Neural cell (in vitro differentiated cells): ENCODE data around the gene MSI2. TPM values are rescaled to one million over a fixed set of nuclear protein-coding genes. Genes with fewer than 3 reads are reported as not detected.

ENCODE experiments used
- H2AFZ ChIP-seq: fragments of 200-600, 300-800 bp; sonication (generic), shearing (Covaris generic); 2 replicates; pipeline ENCODE4 v1.6.0; 2014; ENCODE audit warnings: low read depth, mild to moderate bottlenecking, antibody characterized with exemption, low read length, moderate library complexity
- H3F3A ChIP-seq: fragments of 200-600 bp; shearing (Covaris generic); 2 replicates; pipeline ENCODE4 v1.6.1; 2016; ENCODE audit warnings: mild to moderate bottlenecking, moderate library complexity, mixed read lengths, antibody characterized with exemption, low read length; ENCODE audit not compliant: insufficient read depth, poor library complexity, severe bottlenecking
- H3K27ac ChIP-seq: fragments of 200-600, 300-800 bp; sonication (generic), shearing (Covaris generic); 2 replicates; pipeline ENCODE4 v1.5.1; 2014; ENCODE audit warnings: mild to moderate bottlenecking, low read length, moderate library complexity
- H3K27me3 ChIP-seq: fragments of 300-800, 200-600 bp; sonication (generic), shearing (Covaris generic); 2 replicates; pipeline ENCODE4 v1.6.0; 2014; ENCODE audit warnings: mild to moderate bottlenecking, low read depth, low read length, moderate library complexity; ENCODE audit not compliant: insufficient read depth
- H3K36me3 ChIP-seq: fragments of 300-800, 200-600 bp; sonication (generic), shearing (Covaris generic); 2 replicates; pipeline ENCODE4 v1.5.1; 2014; ENCODE audit warnings: mild to moderate bottlenecking, antibody characterized with exemption, low read length, moderate library complexity; ENCODE audit not compliant: insufficient read depth
- H3K4me2 ChIP-seq: fragments of 300-800, 200-600 bp; sonication (generic), shearing (Covaris generic); 2 replicates; pipeline ENCODE4 v1.6.0; 2014; ENCODE audit warnings: mild to moderate bottlenecking, low read length
- H3K4me3 ChIP-seq: fragments of 300-800, 200-600 bp; sonication (generic), shearing (Covaris generic); 2 replicates; pipeline ENCODE4 v1.5.1; 2014; ENCODE audit warnings: mild to moderate bottlenecking, low read length, moderate library complexity
- H3K79me2 ChIP-seq: fragments of 200-600 bp; shearing (Covaris generic); replicated peaks from 2 replicates; pipeline ENCODE4 v1.6.0; 2014; ENCODE audit warnings: mild to moderate bottlenecking, low read length, moderate library complexity; ENCODE audit not compliant: insufficient read depth
- H3K9ac ChIP-seq: fragments of 300-800, 200-600 bp; sonication (generic), shearing (Covaris generic); 2 replicates; pipeline ENCODE4 v1.6.1; 2016; ENCODE audit warnings: mild to moderate bottlenecking, low read length, mixed read lengths
- H3K9me2 ChIP-seq: fragments of 200-600 bp; shearing (Covaris generic); 2 replicates; pipeline ENCODE4 v1.6.1; 2016; ENCODE audit warnings: mild to moderate bottlenecking, low read length, mixed read lengths; ENCODE audit not compliant: insufficient read depth
- H3K9me3 ChIP-seq: fragments of 200-600, 300-800 bp; sonication (generic), shearing (Covaris generic); 2 replicates; pipeline ENCODE4 v1.6.1; 2016; ENCODE audit warnings: mild to moderate bottlenecking, mixed run types, low read length, moderate library complexity, mixed read lengths
- H4K20me1 ChIP-seq: fragments of 200-600 bp; shearing (Covaris generic); 2 replicates; pipeline ENCODE4 v1.6.1; 2016; ENCODE audit warnings: mild to moderate bottlenecking, mixed run types; ENCODE audit not compliant: insufficient read depth
- EP300 ChIP-seq: fragments of 450-650 bp; conservative IDR thresholded peaks from 2 replicates; pipeline ENCODE4 v1.6.1; 2014; ENCODE audit warnings: antibody characterized with exemption, mild to moderate bottlenecking, moderate library complexity; ENCODE audit not compliant: poor library complexity, severe bottlenecking
- EZH2 ChIP-seq: fragments of 200-600, 300-800 bp; shearing (Covaris generic), sonication (generic); IDR thresholded peaks from 2 replicates; pipeline ENCODE4 v1.6.1; 2014; ENCODE audit warnings: antibody characterized with exemption, low read length, borderline replicate concordance, mild to moderate bottlenecking; ENCODE audit not compliant: insufficient read depth, poor library complexity, severe bottlenecking
- MXI1 ChIP-seq: fragments of 450-650 bp; conservative IDR thresholded peaks from 2 replicates; pipeline ENCODE4 v1.6.1; 2014; ENCODE audit warnings: antibody characterized with exemption, mild to moderate bottlenecking; ENCODE audit not compliant: poor library complexity, severe bottlenecking
- POLR2AphosphoS5 ChIP-seq: IDR thresholded peaks from 2 replicates; pipeline ENCODE4 v1.6.1; 2012
- RAD21 ChIP-seq: fragments of 450-650 bp; conservative IDR thresholded peaks from 2 replicates; pipeline ENCODE4 v1.6.1; 2014; ENCODE audit warnings: antibody characterized with exemption, mild to moderate bottlenecking, moderate library complexity
- SMC3 ChIP-seq: fragments of 450-650 bp; conservative IDR thresholded peaks from 2 replicates; pipeline ENCODE4 v1.6.1; 2014; ENCODE audit warnings: antibody characterized with exemption, mild to moderate bottlenecking, moderate library complexity; ENCODE audit not compliant: poor library complexity
- TAF1 ChIP-seq: IDR thresholded peaks from 2 replicates; pipeline ENCODE4 v1.6.1; 2012; ENCODE audit warnings: low read depth
- polyA plus RNA-seq: library from polyadenylated mRNA; depleted of rRNA; stranded (reverse); fragments of >200 nt; gene quantifications from 2 replicates; pipeline ENCODE4 v1.2.3, GENCODE V29; 2014
- TF ChIP-seq, protein P1 (sequence below): fragments of 450-650 bp; IDR thresholded peaks from 2 replicates; pipeline ENCODE4 v1.5.1; 2014; ENCODE audit warnings: antibody characterized with exemption, mild to moderate bottlenecking, moderate library complexity; ENCODE audit not compliant: poor library complexity, severe bottlenecking
- TF ChIP-seq, protein P2 (sequence below): IDR thresholded peaks from 2 replicates; pipeline ENCODE4 v1.6.1; 2012; ENCODE audit warnings: borderline replicate concordance

The MSI2 gene
- polyA plus RNA-seq, 1 donor from 2014 or later: 61.4 TPM

DNA sequence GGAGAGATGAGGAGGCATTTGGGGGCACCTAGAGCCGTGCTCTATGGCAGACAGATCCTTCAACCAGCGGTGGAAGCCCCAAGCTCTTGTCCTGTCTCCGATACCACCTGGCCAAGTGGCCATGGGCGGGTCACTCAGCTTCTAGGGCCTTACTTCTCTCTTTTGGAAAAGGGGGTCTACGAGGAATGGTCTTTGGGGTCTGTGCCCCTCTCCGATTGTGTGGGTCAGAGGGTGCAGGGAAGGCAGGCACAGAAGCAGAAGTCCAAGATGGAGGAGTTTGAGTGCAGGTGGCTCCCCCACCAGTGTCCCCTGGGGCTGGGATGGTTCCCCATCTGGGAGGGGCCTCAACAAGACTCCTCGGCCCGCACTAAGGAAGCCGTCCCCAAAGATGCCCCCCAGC is 372.1 kb downstream of the MSI2 start:
- no peaks in the 10 kb centered on the region for H3K9me2 ChIP-seq
- H3K79me2 ChIP-seq: no peaks in the 10 kb centered on the region
- H3K9me3 ChIP-seq: no peaks in the 10 kb centered on the region
- no peaks in the 10 kb centered on the region for H3K27me3 ChIP-seq
- H2AFZ ChIP-seq: no peak overlapping the region
- TF ChIP-seq EZH2: no peak
- no peak for TF ChIP-seq MXI1
- TF ChIP-seq SMC3: no peak
- no peak for TF ChIP-seq EP300
- TF ChIP-seq, protein P1, sequence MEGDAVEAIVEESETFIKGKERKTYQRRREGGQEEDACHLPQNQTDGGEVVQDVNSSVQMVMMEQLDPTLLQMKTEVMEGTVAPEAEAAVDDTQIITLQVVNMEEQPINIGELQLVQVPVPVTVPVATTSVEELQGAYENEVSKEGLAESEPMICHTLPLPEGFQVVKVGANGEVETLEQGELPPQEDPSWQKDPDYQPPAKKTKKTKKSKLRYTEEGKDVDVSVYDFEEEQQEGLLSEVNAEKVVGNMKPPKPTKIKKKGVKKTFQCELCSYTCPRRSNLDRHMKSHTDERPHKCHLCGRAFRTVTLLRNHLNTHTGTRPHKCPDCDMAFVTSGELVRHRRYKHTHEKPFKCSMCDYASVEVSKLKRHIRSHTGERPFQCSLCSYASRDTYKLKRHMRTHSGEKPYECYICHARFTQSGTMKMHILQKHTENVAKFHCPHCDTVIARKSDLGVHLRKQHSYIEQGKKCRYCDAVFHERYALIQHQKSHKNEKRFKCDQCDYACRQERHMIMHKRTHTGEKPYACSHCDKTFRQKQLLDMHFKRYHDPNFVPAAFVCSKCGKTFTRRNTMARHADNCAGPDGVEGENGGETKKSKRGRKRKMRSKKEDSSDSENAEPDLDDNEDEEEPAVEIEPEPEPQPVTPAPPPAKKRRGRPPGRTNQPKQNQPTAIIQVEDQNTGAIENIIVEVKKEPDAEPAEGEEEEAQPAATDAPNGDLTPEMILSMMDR: no peak
- TF ChIP-seq TAF1: no peak
- no peak for TF ChIP-seq POLR2AphosphoS5
- TF ChIP-seq, protein P2, sequence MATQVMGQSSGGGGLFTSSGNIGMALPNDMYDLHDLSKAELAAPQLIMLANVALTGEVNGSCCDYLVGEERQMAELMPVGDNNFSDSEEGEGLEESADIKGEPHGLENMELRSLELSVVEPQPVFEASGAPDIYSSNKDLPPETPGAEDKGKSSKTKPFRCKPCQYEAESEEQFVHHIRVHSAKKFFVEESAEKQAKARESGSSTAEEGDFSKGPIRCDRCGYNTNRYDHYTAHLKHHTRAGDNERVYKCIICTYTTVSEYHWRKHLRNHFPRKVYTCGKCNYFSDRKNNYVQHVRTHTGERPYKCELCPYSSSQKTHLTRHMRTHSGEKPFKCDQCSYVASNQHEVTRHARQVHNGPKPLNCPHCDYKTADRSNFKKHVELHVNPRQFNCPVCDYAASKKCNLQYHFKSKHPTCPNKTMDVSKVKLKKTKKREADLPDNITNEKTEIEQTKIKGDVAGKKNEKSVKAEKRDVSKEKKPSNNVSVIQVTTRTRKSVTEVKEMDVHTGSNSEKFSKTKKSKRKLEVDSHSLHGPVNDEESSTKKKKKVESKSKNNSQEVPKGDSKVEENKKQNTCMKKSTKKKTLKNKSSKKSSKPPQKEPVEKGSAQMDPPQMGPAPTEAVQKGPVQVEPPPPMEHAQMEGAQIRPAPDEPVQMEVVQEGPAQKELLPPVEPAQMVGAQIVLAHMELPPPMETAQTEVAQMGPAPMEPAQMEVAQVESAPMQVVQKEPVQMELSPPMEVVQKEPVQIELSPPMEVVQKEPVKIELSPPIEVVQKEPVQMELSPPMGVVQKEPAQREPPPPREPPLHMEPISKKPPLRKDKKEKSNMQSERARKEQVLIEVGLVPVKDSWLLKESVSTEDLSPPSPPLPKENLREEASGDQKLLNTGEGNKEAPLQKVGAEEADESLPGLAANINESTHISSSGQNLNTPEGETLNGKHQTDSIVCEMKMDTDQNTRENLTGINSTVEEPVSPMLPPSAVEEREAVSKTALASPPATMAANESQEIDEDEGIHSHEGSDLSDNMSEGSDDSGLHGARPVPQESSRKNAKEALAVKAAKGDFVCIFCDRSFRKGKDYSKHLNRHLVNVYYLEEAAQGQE: no peak
- no peak for TF ChIP-seq RAD21
- H3K4me2 ChIP-seq: no peak overlapping the region
- no peaks in the 10 kb centered on the region for H3F3A ChIP-seq
- H3K36me3 ChIP-seq: no peaks in the 10 kb centered on the region
- H4K20me1 ChIP-seq: no peaks in the 10 kb centered on the region
- H3K27ac ChIP-seq: no peak overlapping the region
- H3K4me3 ChIP-seq: no peak overlapping the region
- no peak overlapping the region for H3K9ac ChIP-seq

DNA sequence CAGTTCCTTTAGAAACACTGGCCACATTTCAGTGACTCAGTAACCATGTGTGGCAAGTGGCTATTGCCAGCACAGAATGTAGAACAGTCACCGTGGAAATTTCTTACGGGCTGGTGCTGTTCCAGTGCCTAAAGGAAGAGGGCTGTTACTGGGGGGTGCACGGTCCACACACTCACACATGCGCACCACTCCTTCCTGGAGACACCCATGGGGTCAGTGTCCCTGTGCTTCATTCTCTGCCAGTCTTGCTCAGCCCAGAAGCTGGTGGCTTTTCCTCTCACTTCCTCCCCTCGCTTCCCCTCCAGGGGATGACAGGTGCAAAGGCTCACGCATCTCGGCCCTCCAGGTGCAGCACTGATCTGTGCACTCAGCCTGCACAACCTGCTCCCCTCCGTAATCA is 373.1 kb downstream of the MSI2 start:
- Histone ChIP-seq H3F3A (no peaks in the 10 kb centered on the region), H4K20me1 (no peaks in the 10 kb centered on the region), H2AFZ (no peak overlapping the region), H3K9ac (no peak overlapping the region), H3K4me2 (no peak overlapping the region), H3K36me3 (no peaks in the 10 kb centered on the region), H3K79me2 (no peaks in the 10 kb centered on the region), H3K4me3 (no peak overlapping the region), H3K27me3 (no peaks in the 10 kb centered on the region), H3K9me3 (no peaks in the 10 kb centered on the region), H3K27ac (no peak overlapping the region), H3K9me2 (no peaks in the 10 kb centered on the region)
- TF ChIP-seq SMC3: no peak
- TF ChIP-seq, protein P1: no peak
- TF ChIP-seq, protein P2: no peak
- TF ChIP-seq TAF1: no peak
- TF ChIP-seq RAD21: no peak
- no peak for TF ChIP-seq POLR2AphosphoS5
- TF ChIP-seq EP300: no peak
- TF ChIP-seq MXI1: no peak
- TF ChIP-seq EZH2: no peak
